Calu3 (cell line): ENCODE measurements around the gene KCNIP4. TPM values are rescaled to one million over a fixed set of nuclear protein-coding genes. Genes with fewer than 3 reads are reported as not detected.

Experiments
- BruUV-seq: library from RNA; stranded (reverse); fragments of 400-500 nt; replicated peaks from 2 replicates; lab custom pipeline; 2021; lab: Mats Ljungman, UMichigan
- CTCF ChIA-PET: fragments of 300-600 bp; sonication (Branson Sonifier 250); formaldehyde crosslinking; loops from one replicate; lab custom pipeline; 2022; ENCODE audit warnings: antibody characterized with exemption; lab: Charles Lee
- DNase-seq: peaks from one replicate; pipeline ENCODE4 v3.0.0; 2022
- H3K27ac Mint-ChIP-seq: one replicate; pipeline ENCODE4 v1.8.0; 2022; ENCODE audit warnings: mixed read lengths; ENCODE audit not compliant: unreplicated experiment
- H3K27me3 Mint-ChIP-seq: one replicate; pipeline ENCODE4 v1.8.0; 2022; ENCODE audit warnings: mixed read lengths; ENCODE audit not compliant: unreplicated experiment
- H3K36me3 Mint-ChIP-seq: one replicate; pipeline ENCODE4 v1.8.0; 2022; ENCODE audit warnings: mild to moderate bottlenecking, moderate library complexity, mixed read lengths; ENCODE audit not compliant: insufficient read depth, unreplicated experiment
- H3K4me1 Mint-ChIP-seq: one replicate; pipeline ENCODE4 v1.8.0; 2022; ENCODE audit warnings: mild to moderate bottlenecking, low read depth, mixed read lengths; ENCODE audit not compliant: unreplicated experiment
- H3K4me3 Mint-ChIP-seq: one replicate; pipeline ENCODE4 v1.8.0; 2022; ENCODE audit warnings: mild to moderate bottlenecking, low read depth, moderate library complexity, mixed read lengths; ENCODE audit not compliant: unreplicated experiment
- H3K9me3 Mint-ChIP-seq: one replicate; pipeline ENCODE4 v1.8.0; 2022; ENCODE audit warnings: low read depth, mixed read lengths; ENCODE audit not compliant: unreplicated experiment
- CTCF ChIP-seq: fragments of 200-600 bp; IDR thresholded peaks from one replicate; pipeline ENCODE4 v1.8.0; 2022; ENCODE audit warnings: antibody characterized with exemption; ENCODE audit not compliant: unreplicated experiment
- intact Hi-C: fragments of 100-400 bp; cut with micrococcal nuclease; formaldehyde crosslinking; loops from one replicate; pipeline ENCODE4 v1.10.0; 2022; ENCODE audit not compliant: unreplicated experiment
- total RNA-seq: library from RNA; stranded (reverse); gene quantifications from 2 replicates; pipeline ENCODE4 v1.2.3, GENCODE V29; 2022

Gene KCNIP4
- total RNA-seq, 1 experiment from 2014 or later, result not detected

GRCh38 chr4:21780148-21780547, 168.4 kb downstream of the KCNIP4 start:
- TF ChIP-seq CTCF, result no peak
- DNase-seq, result peak; percentile 26
- intact Hi-C loops, result no loop called here
- Mint-ChIP-seq H3K4me3 (no peak overlapping the region), H3K36me3 (no peaks in the 10 kb centered on the region), H3K9me3 (peaks cover 4% of the 10 kb centered on the region), H3K4me1 (peaks cover 28% of the 10 kb centered on the region), H3K27me3 (no peaks in the 10 kb centered on the region), H3K27ac (peak overlapping the region; percentile 56)
- CTCF ChIA-PET, result no interaction called here
- no TSS peak for BruUV-seq

- TF ChIP-seq CTCF, result no peak
- H3K36me3 Mint-ChIP-seq, result no peaks in the 10 kb centered on the region
- peak; percentile 12 for DNase-seq
- intact Hi-C loops, result no loop called here
- no peak overlapping the region for H3K4me3 Mint-ChIP-seq
- H3K9me3 Mint-ChIP-seq, result peaks cover 4% of the 10 kb centered on the region
- peaks cover 32% of the 10 kb centered on the region for H3K4me1 Mint-ChIP-seq
- BruUV-seq, result no TSS peak
- peak overlapping the region; percentile 75 for H3K27ac Mint-ChIP-seq
- CTCF ChIA-PET, result no interaction called here
- no peaks in the 10 kb centered on the region for H3K27me3 Mint-ChIP-seq
Observed at GRCh38 chr4:21778702-21779101, 169.9 kb downstream of the KCNIP4 start.

- H3K27me3 Mint-ChIP-seq, result no peaks in the 10 kb centered on the region
- BruUV-seq, result no TSS peak
- no peak for TF ChIP-seq CTCF
- CTCF ChIA-PET, result no interaction called here
- H3K36me3 Mint-ChIP-seq, result no peaks in the 10 kb centered on the region
- intact Hi-C loops, result no loop called here
- H3K9me3 Mint-ChIP-seq, result peaks cover 7% of the 10 kb centered on the region
- DNase-seq, result no peak
- peaks cover 36% of the 10 kb centered on the region for H3K4me1 Mint-ChIP-seq
- H3K4me3 Mint-ChIP-seq, result no peak overlapping the region
- H3K27ac Mint-ChIP-seq, result no peak overlapping the region
Observed at GRCh38 chr4:21775703-21776102, 172.9 kb downstream of the KCNIP4 start.

- DNase-seq, result peak; percentile 10
- CTCF ChIA-PET, result no interaction called here
- H3K36me3 Mint-ChIP-seq, result peaks cover 6% of the 10 kb centered on the region
- TF ChIP-seq CTCF, result no peak
- peaks cover 34% of the 10 kb centered on the region for H3K4me1 Mint-ChIP-seq
- no peak overlapping the region for H3K4me3 Mint-ChIP-seq
- BruUV-seq, result no TSS peak
- intact Hi-C loops, result loop anchor here (1.0 to 5.0 kb wide), 2 partner anchors 257 to 1352 kb away; no protein-coding TSS in a partner anchor
- peak overlapping the region; percentile 88 for H3K27ac Mint-ChIP-seq
- peaks cover 16% of the 10 kb centered on the region for H3K27me3 Mint-ChIP-seq
- H3K9me3 Mint-ChIP-seq, result peaks cover 3% of the 10 kb centered on the region
Observed at GRCh38 chr4:21769404-21770147, 179.0 kb downstream of the KCNIP4 start.
